Body of pancreas (tissue), 4 donors: ENCODE measurements around the gene PRKAG2.

Experiments
- CTCF ChIP-seq, 7 experiments: fragments of 450-650 bp in 4 of 7; fragments of 200-600 bp in 3 of 7; sonication (generic) in 3 of 7; IDR thresholded peaks; one replicate each; pipeline ENCODE4 v1.5.1; 2016 to 2019; ENCODE audit warnings: antibody characterized with exemption in 7 of 7
- POLR2A ChIP-seq, 3 donors: fragments of 450-650 bp; IDR thresholded peaks; one replicate each; pipeline ENCODE4 v1.6.1; 2016; ENCODE audit warnings: antibody characterized with exemption in 3 of 3, mild to moderate bottlenecking in 2 of 3

- TF ChIP-seq POLR2A (IDR thresholded peaks at IDR 0.05), result peak in 1 of 3 donors; percentile 0
- no peak for TF ChIP-seq CTCF (IDR thresholded peaks at IDR 0.05)
These were observed 38.8 kb downstream of the PRKAG2 start for GRCh38 chr7:151838072-151838471.
